ENCODE data around the gene FBLN7. TPM values are rescaled to one million over a fixed set of nuclear protein-coding genes. Genes with fewer than 3 reads are reported as not detected.

Gene FBLN7
- total RNA-seq, 1 donor from 2014 or later, result 0.20 TPM

DNA sequence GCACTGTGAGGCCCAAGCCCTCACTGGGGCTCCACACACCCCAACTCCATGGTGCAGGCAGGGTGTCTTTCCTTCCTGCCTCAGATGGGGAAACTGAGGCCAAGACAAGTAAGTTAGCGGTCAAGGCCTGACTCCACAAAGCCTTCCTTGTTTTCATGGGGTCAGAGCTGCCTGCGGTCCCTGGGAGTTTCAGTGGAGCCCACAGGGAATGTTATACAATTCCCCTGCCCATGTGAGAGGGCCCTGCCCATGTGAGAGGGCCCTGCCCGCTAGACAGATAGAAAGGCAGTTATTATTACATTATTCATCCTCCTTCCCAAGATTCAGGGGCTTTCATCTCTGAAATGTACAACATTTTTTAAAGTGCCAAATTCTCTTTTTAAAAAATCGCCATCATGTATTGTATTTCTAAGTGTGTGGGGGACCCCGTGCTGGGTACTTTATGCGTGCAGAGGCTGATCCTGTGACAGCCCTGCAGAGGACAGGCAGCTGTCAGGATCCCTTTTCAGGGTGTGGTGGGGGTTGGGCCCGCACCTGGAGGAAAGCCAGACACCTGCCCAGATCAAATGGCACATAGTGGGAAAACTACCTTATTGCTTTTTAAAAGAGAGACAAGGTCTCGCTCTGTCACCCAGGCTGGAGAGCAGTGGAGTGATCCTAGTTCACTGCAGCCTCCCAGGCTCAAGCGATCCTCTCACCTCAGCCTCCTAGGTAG is 23.4 kb downstream of the FBLN7 start:
- Mint-ChIP-seq H3K9me3 (ENCODE audit: unreplicated experiment) (no peaks in the 10 kb centered on the region), H3K4me1 (ENCODE audit: low read depth, unreplicated experiment) (no peaks in the 10 kb centered on the region), H3K36me3 (ENCODE audit: unreplicated experiment) (peaks cover 5% of the 10 kb centered on the region), H3K27ac (ENCODE audit: unreplicated experiment) (no peak overlapping the region), H3K27me3 (ENCODE audit: unreplicated experiment) (peaks cover 10% of the 10 kb centered on the region), H3K4me3 (ENCODE audit: unreplicated experiment) (no peak overlapping the region)
- TF ChIP-seq, protein P1, sequence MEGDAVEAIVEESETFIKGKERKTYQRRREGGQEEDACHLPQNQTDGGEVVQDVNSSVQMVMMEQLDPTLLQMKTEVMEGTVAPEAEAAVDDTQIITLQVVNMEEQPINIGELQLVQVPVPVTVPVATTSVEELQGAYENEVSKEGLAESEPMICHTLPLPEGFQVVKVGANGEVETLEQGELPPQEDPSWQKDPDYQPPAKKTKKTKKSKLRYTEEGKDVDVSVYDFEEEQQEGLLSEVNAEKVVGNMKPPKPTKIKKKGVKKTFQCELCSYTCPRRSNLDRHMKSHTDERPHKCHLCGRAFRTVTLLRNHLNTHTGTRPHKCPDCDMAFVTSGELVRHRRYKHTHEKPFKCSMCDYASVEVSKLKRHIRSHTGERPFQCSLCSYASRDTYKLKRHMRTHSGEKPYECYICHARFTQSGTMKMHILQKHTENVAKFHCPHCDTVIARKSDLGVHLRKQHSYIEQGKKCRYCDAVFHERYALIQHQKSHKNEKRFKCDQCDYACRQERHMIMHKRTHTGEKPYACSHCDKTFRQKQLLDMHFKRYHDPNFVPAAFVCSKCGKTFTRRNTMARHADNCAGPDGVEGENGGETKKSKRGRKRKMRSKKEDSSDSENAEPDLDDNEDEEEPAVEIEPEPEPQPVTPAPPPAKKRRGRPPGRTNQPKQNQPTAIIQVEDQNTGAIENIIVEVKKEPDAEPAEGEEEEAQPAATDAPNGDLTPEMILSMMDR (IDR thresholded peaks at IDR 0.05; ENCODE audit: partially characterized antibody, unreplicated experiment), result no peak
- DNase-seq, result no peak

DNA sequence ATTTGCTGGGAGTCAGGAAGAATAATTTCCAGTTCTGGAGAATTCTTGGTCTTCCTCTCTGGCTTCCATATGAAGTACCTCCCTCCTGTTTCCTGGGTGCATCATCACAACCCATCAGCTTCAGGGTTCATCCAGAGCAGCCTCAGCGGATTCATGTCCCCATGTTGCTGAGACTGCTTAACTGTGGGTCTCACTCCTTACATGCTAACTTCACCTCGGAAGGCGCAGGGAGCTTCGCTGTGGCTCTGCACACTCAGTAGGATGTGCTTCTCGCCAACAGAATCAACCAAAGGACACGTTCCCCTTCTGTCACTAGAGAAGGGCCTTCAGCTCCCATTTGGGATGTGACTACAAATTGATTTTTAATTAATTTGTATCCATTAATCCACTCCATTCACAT is 24.2 kb downstream of the FBLN7 start:
- TF ChIP-seq, protein P1 (IDR thresholded peaks at IDR 0.05; ENCODE audit: partially characterized antibody, unreplicated experiment), result no peak
- H3K27me3 Mint-ChIP-seq (ENCODE audit: unreplicated experiment), result peaks cover 10% of the 10 kb centered on the region
- no peak for DNase-seq

DNA sequence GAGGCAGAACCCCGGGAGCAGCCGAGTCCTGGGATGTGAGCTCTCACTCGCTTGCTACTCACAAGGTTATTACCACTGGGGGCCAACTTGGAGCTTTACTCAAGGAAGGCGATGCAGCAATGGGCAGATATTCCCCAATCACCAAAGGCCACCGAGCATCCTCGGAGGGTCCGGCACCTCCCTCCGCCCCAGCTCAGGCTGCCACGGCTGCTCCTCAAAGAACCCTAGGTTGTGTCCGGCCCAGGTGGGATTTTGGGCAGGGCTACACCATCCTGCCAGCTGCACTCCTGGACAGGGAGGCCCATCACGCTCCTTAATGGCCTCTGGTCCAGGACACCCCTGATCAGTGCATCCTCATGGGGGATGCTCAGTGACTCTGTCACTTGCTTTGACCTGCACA is 24.8 kb downstream of the FBLN7 start:
- TF ChIP-seq, protein P1 (IDR thresholded peaks at IDR 0.05; ENCODE audit: partially characterized antibody, unreplicated experiment), result no peak
- peaks cover 10% of the 10 kb centered on the region for H3K27me3 Mint-ChIP-seq (ENCODE audit: unreplicated experiment)
- H3K4me3 Mint-ChIP-seq (ENCODE audit: unreplicated experiment), result no peak overlapping the region
- H3K9me3 Mint-ChIP-seq (ENCODE audit: unreplicated experiment), result no peaks in the 10 kb centered on the region
- no peaks in the 10 kb centered on the region for H3K4me1 Mint-ChIP-seq (ENCODE audit: low read depth, unreplicated experiment)
- no peak overlapping the region for H3K27ac Mint-ChIP-seq (ENCODE audit: unreplicated experiment)
- H3K36me3 Mint-ChIP-seq (ENCODE audit: unreplicated experiment), result peaks cover 7% of the 10 kb centered on the region
- no peak for DNase-seq

More for the DNA sequence above, 24.2 kb downstream of the FBLN7 start:
- H3K4me1 Mint-ChIP-seq (ENCODE audit: low read depth, unreplicated experiment), result no peaks in the 10 kb centered on the region
- H3K36me3 Mint-ChIP-seq (ENCODE audit: unreplicated experiment), result peaks cover 5% of the 10 kb centered on the region
- no peak overlapping the region for H3K27ac Mint-ChIP-seq (ENCODE audit: unreplicated experiment)
- no peak overlapping the region for H3K4me3 Mint-ChIP-seq (ENCODE audit: unreplicated experiment)
- H3K9me3 Mint-ChIP-seq (ENCODE audit: unreplicated experiment), result no peaks in the 10 kb centered on the region

DNA sequence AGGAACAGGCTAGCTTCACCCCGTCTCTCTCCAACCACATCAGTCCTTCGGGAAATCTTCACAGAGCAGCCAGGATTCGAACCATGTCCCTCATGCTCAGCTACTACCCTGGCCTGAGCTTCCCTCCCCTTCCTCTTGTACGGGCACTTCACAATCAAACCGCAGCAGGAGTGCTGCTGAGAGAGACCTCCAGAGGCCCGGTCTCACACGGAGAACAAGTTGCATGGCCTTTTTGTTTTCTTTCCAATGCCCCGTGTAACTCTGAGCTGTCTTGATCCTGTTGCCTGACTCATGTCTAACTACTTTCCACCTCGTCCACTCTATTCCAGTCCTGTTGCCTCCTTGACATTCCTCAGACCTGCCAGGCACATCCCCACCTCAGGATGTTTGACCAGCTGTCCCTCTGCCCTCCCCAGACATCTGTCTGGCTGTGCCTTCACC is 25.4 kb downstream of the FBLN7 start:
- Mint-ChIP-seq H3K27me3 (ENCODE audit: unreplicated experiment) (peaks cover 13% of the 10 kb centered on the region), H3K36me3 (ENCODE audit: unreplicated experiment) (peaks cover 9% of the 10 kb centered on the region), H3K4me3 (ENCODE audit: unreplicated experiment) (no peak overlapping the region), H3K9me3 (ENCODE audit: unreplicated experiment) (no peaks in the 10 kb centered on the region), H3K4me1 (ENCODE audit: low read depth, unreplicated experiment) (no peaks in the 10 kb centered on the region), H3K27ac (ENCODE audit: unreplicated experiment) (no peak overlapping the region)
- TF ChIP-seq, protein P1 (IDR thresholded peaks at IDR 0.05; ENCODE audit: partially characterized antibody, unreplicated experiment), result no peak
- DNase-seq, result no peak

GRCh38 chr2:112164876-112165275 is 26.7 kb downstream of the FBLN7 start:
- H3K27me3 Mint-ChIP-seq (ENCODE audit: unreplicated experiment), result peaks cover 13% of the 10 kb centered on the region
- TF ChIP-seq, protein P1 (IDR thresholded peaks at IDR 0.05; ENCODE audit: partially characterized antibody, unreplicated experiment), result no peak
- H3K9me3 Mint-ChIP-seq (ENCODE audit: unreplicated experiment), result no peaks in the 10 kb centered on the region
- H3K4me3 Mint-ChIP-seq (ENCODE audit: unreplicated experiment), result no peak overlapping the region
- DNase-seq, result no peak
- H3K4me1 Mint-ChIP-seq (ENCODE audit: low read depth, unreplicated experiment), result no peaks in the 10 kb centered on the region
- no peak overlapping the region for H3K27ac Mint-ChIP-seq (ENCODE audit: unreplicated experiment)
- peaks cover 9% of the 10 kb centered on the region for H3K36me3 Mint-ChIP-seq (ENCODE audit: unreplicated experiment)
